ENCODE measurements around the gene HSPB1.
"Not testable (repeated sequence)": the region's sequence is repeated elsewhere in the genome, so short reads cannot be mapped to it uniquely, and the experiment has no call there.

HSPB1 gene

GRCh38 chr7:76304888-76305375 lies 2.5 kb downstream of the HSPB1 start:
- POLR2A ChIA-PET: interaction anchor here (0.5 kb wide), 1 partner anchor 45 kb away, joined by 4 read pairs; no protein-coding TSS in a partner anchor
- no peaks in the 10 kb centered on the region for H3K9me3 ChIP-seq (ENCODE audit: control insufficient read depth, insufficient read depth, low read depth, low read length)
- no peaks in the 10 kb centered on the region for H3K36me3 ChIP-seq (ENCODE audit: control insufficient read depth in 2 of 2, insufficient read depth in 1 of 2, low read length in 2 of 2)
- CTCF ChIA-PET: interaction anchor here (0.7 to 7.2 kb wide), 3 partner anchors 9 to 60 kb away, joined by 3 to 48 read pairs (median 6); no protein-coding TSS in a partner anchor
- H3K27ac ChIP-seq (ENCODE audit: extremely low read depth, low read depth, low read length): no peak overlapping the region
- TF ChIP-seq ZNF449 (tag by site-specific recombination; IDR thresholded peaks at IDR 0.05) (peak; percentile 49; the same call in 1 of the 2 replicates), ZNF366 (tag by site-specific recombination; conservative IDR thresholded peaks at IDR 0.05) (no peak)
- H3K4me3 ChIP-seq (ENCODE audit: low read depth, low read length): no peak overlapping the region
- peaks cover 2% of the 10 kb centered on the region; the same call in 1 of the 2 replicates for H3K4me1 ChIP-seq (ENCODE audit: control insufficient read depth, insufficient read depth, low read length)

GRCh38 chr7:76308874-76309273 lies 6.4 kb downstream of the HSPB1 start:
- H3K9me3 ChIP-seq (ENCODE audit: control insufficient read depth, insufficient read depth, low read depth, low read length); H3K4me1 ChIP-seq (ENCODE audit: control insufficient read depth, insufficient read depth, low read length); H3K36me3 ChIP-seq (ENCODE audit: control insufficient read depth in 2 of 2, insufficient read depth in 1 of 2, low read length in 2 of 2); H3K27ac ChIP-seq (ENCODE audit: extremely low read depth, low read depth, low read length); H3K4me3 ChIP-seq (ENCODE audit: low read depth, low read length): not testable (repeated sequence)
- ChIA-PET CTCF (interaction anchor here (0.5 to 7.2 kb wide), 4 partner anchors 17 to 142 kb away, joined by 3 to 48 read pairs (median 14); no protein-coding TSS in a partner anchor), POLR2A (interaction anchor here (0.6 to 2.1 kb wide), 3 partner anchors 9 to 392 kb away, joined by 3 to 7 read pairs (median 3); no protein-coding TSS in a partner anchor)

GRCh38 chr7:76309341-76310101 lies 7.0 kb downstream of the HSPB1 start:
- not testable (repeated sequence) for H3K36me3 ChIP-seq (ENCODE audit: control insufficient read depth in 2 of 2, insufficient read depth in 1 of 2, low read length in 2 of 2); H3K4me3 ChIP-seq (ENCODE audit: low read depth, low read length); H3K4me1 ChIP-seq (ENCODE audit: control insufficient read depth, insufficient read depth, low read length); H3K27ac ChIP-seq (ENCODE audit: extremely low read depth, low read depth, low read length); H3K9me3 ChIP-seq (ENCODE audit: control insufficient read depth, insufficient read depth, low read depth, low read length)
- CTCF ChIA-PET: interaction anchor here (1.2 to 7.2 kb wide), 3 partner anchors 17 to 143 kb away, joined by 3 to 48 read pairs (median 24); no protein-coding TSS in a partner anchor
- POLR2A ChIA-PET: interaction anchor here (0.6 to 2.1 kb wide), 3 partner anchors 9 to 46 kb away, joined by 3 to 7 read pairs (median 7); no protein-coding TSS in a partner anchor

GRCh38 chr7:76310102-76310957 lies 7.9 kb downstream of the HSPB1 start:
- CTCF ChIA-PET: interaction anchor here (1.8 to 7.2 kb wide), 2 partner anchors 17 to 132 kb away, joined by 9 to 133 read pairs; no protein-coding TSS in a partner anchor

GRCh38 chr7:76311838-76312237 lies 9.4 kb downstream of the HSPB1 start:
- H3K9me3 ChIP-seq (ENCODE audit: control insufficient read depth, insufficient read depth, low read depth, low read length); H3K4me1 ChIP-seq (ENCODE audit: control insufficient read depth, insufficient read depth, low read length); H3K36me3 ChIP-seq (ENCODE audit: control insufficient read depth in 2 of 2, insufficient read depth in 1 of 2, low read length in 2 of 2); H3K4me3 ChIP-seq (ENCODE audit: low read depth, low read length); H3K27ac ChIP-seq (ENCODE audit: extremely low read depth, low read depth, low read length); POLR2A ChIA-PET: not testable (repeated sequence)
- CTCF ChIA-PET: interaction anchor here (0.6 to 7.2 kb wide), 8 partner anchors 9 to 295 kb away, joined by 3 to 133 read pairs (median 4); no protein-coding TSS in a partner anchor

More at GRCh38 chr7:76310102-76310957, 7.9 kb downstream of the HSPB1 start:
- TF ChIP-seq SP2 (tag by site-specific recombination; IDR thresholded peaks at IDR 0.05) (no peak), ZIC2 (tag by site-specific recombination; IDR thresholded peaks at IDR 0.05) (peak; percentile 42; the same call in 1 of the 2 replicates), KLF1 (tag by site-specific recombination; IDR thresholded peaks at IDR 0.05) (peak; percentile 45; the same call in 1 of the 2 replicates)
- Histone ChIP-seq H3K4me1 (ENCODE audit: control insufficient read depth, insufficient read depth, low read length) (peaks cover 2% of the 10 kb centered on the region; the same call in 1 of the 2 replicates), H3K9me3 (ENCODE audit: control insufficient read depth, insufficient read depth, low read depth, low read length) (no peaks in the 10 kb centered on the region), H3K36me3 (ENCODE audit: control insufficient read depth in 2 of 2, insufficient read depth in 1 of 2, low read length in 2 of 2) (no peaks in the 10 kb centered on the region), H3K4me3 (ENCODE audit: low read depth, low read length) (no peak overlapping the region), H3K27ac (ENCODE audit: extremely low read depth, low read depth, low read length) (no peak overlapping the region)
- POLR2A ChIA-PET: interaction anchor here (2.1 kb wide), 1 partner anchor 8 kb away, joined by 7 read pairs; no protein-coding TSS in a partner anchor
